ENCODE measurements around the gene SH3RF3. TPM values are rescaled to one million over a fixed set of nuclear protein-coding genes. Genes with fewer than 3 reads are reported as not detected.

Gene SH3RF3
- total and polyA plus RNA-seq, 2 of the 13 experiments (the other 11 are each of a cell fraction or from before 2014, with no cell fraction given): 0.04 TPM; not detected in 1

DNA sequence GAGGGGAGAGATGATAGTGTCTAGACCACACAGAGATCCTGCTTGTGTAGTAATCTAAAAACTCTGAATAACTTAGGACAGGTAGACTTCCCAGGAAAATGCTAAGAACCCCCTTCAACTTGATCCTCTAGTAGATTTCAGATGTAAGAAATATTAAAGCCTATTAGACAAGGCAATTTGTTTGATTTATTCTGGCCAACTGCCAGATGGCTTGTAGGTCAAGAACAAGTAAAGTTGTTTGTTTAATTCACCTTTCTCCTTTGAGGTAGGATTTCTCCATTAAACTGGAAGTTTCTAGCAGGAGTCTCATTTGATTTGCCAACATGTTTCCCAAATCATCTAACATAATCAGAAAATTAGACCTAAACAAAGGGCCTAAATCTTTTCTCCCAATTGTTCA is 48.6 kb downstream of the SH3RF3 start (continued):
- TF ChIP-seq, protein P1, sequence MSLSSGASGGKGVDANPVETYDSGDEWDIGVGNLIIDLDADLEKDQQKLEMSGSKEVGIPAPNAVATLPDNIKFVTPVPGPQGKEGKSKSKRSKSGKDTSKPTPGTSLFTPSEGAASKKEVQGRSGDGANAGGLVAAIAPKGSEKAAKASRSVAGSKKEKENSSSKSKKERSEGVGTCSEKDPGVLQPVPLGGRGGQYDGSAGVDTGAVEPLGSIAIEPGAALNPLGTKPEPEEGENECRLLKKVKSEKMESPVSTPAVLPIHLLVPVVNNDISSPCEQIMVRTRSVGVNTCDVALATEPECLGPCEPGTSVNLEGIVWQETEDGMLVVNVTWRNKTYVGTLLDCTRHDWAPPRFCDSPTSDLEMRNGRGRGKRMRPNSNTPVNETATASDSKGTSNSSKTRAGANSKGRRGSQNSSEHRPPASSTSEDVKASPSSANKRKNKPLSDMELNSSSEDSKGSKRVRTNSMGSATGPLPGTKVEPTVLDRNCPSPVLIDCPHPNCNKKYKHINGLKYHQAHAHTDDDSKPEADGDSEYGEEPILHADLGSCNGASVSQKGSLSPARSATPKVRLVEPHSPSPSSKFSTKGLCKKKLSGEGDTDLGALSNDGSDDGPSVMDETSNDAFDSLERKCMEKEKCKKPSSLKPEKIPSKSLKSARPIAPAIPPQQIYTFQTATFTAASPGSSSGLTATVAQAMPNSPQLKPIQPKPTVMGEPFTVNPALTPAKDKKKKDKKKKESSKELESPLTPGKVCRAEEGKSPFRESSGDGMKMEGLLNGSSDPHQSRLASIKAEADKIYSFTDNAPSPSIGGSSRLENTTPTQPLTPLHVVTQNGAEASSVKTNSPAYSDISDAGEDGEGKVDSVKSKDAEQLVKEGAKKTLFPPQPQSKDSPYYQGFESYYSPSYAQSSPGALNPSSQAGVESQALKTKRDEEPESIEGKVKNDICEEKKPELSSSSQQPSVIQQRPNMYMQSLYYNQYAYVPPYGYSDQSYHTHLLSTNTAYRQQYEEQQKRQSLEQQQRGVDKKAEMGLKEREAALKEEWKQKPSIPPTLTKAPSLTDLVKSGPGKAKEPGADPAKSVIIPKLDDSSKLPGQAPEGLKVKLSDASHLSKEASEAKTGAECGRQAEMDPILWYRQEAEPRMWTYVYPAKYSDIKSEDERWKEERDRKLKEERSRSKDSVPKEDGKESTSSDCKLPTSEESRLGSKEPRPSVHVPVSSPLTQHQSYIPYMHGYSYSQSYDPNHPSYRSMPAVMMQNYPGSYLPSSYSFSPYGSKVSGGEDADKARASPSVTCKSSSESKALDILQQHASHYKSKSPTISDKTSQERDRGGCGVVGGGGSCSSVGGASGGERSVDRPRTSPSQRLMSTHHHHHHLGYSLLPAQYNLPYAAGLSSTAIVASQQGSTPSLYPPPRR (CRISPR knock-in tag; IDR thresholded peaks at IDR 0.05; ENCODE audit: borderline replicate concordance): no peak
- TF ChIP-seq CHD2 (IDR thresholded peaks at IDR 0.05; ENCODE audit: low read depth, low read length) (no peak), MED8 (CRISPR knock-in tag; IDR thresholded peaks at IDR 0.05; ENCODE audit: insufficient replicate concordance) (no peak)

DNA sequence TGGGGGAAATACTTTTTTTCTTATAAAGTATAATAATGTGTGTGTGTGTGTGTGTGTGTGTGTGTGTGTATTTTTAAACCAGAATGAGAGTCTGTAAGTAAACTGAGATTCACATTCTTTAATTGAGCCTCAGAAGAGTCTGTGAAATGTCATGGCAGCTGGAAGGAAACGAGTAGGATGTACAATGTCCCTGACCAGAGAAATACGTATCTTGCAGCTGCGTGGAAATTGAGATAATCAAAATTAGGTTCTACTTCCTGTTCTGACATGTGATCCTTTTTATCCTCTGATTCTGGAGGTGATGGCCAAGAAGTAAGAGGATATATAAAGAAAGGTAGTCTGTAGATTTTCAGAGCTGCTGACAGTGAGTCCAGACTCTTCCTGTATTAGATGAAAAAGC is 50.0 kb downstream of the SH3RF3 start:
- H3K4me1 ChIP-seq (ENCODE audit: insufficient read depth, low read length): no peaks in the 10 kb centered on the region
- WGBS (ENCODE audit: low lambda C conversion rate): 27% methylated on average over 3 of the region's 3 CpGs
- no TSS peak for BruUV-seq (replicated peaks)
- no peak overlapping the region for H3K9ac ChIP-seq (ENCODE audit: insufficient read depth, low read depth, low read length)
- ATAC-seq (no peak), FAIRE-seq (no peak), DNase-seq (ENCODE audit: low spot score) (no peak)
- POLR2A ChIA-PET: no interaction called here
- in situ Hi-C loops (cut with HindIII; ENCODE audit: extremely low pct_ligation_motif_present, low pct_unique_long_range_greater_than_20kb) (no loop called here), intact Hi-C loops (cut with micrococcal nuclease; ENCODE audit: unreplicated experiment) (no loop called here)
- no peak overlapping the region for H3K4me2 ChIP-seq (ENCODE audit: low read depth, low read length)
- H3K27me3 ChIP-seq (ENCODE audit: control insufficient read depth in 1 of 2, insufficient read depth in 2 of 2, low read length in 2 of 2): no peaks in the 10 kb centered on the region
- no peaks in the 10 kb centered on the region for H3K79me2 ChIP-seq (ENCODE audit: insufficient read depth, low read length)
- no peaks in the 10 kb centered on the region for H3K36me3 ChIP-seq (replicated peaks in 1 of 2; ENCODE audit: control insufficient read depth in 1 of 2, insufficient read depth in 2 of 2, low read length in 2 of 2)
- H2AFZ ChIP-seq (ENCODE audit: low read length): no peak overlapping the region
- H3K9me3 ChIP-seq (ENCODE audit: low read length): peaks cover 8% of the 10 kb centered on the region
- H3K4me3 ChIP-seq (replicated peaks in 1 of 3; ENCODE audit: insufficient read depth in 1 of 3, low read depth in 2 of 3, low read length in 3 of 3): no peak overlapping the region
- H4K20me1 ChIP-seq (ENCODE audit: insufficient read depth, low read length): no peaks in the 10 kb centered on the region
- H3K27ac ChIP-seq (ENCODE audit: extremely low read length, insufficient read depth, low read length): no peak overlapping the region
- CTCF ChIA-PET (ENCODE audit: low intra/inter-chr PET ratio, low total read pairs): no interaction called here
- TF ChIP-seq, protein P2, sequence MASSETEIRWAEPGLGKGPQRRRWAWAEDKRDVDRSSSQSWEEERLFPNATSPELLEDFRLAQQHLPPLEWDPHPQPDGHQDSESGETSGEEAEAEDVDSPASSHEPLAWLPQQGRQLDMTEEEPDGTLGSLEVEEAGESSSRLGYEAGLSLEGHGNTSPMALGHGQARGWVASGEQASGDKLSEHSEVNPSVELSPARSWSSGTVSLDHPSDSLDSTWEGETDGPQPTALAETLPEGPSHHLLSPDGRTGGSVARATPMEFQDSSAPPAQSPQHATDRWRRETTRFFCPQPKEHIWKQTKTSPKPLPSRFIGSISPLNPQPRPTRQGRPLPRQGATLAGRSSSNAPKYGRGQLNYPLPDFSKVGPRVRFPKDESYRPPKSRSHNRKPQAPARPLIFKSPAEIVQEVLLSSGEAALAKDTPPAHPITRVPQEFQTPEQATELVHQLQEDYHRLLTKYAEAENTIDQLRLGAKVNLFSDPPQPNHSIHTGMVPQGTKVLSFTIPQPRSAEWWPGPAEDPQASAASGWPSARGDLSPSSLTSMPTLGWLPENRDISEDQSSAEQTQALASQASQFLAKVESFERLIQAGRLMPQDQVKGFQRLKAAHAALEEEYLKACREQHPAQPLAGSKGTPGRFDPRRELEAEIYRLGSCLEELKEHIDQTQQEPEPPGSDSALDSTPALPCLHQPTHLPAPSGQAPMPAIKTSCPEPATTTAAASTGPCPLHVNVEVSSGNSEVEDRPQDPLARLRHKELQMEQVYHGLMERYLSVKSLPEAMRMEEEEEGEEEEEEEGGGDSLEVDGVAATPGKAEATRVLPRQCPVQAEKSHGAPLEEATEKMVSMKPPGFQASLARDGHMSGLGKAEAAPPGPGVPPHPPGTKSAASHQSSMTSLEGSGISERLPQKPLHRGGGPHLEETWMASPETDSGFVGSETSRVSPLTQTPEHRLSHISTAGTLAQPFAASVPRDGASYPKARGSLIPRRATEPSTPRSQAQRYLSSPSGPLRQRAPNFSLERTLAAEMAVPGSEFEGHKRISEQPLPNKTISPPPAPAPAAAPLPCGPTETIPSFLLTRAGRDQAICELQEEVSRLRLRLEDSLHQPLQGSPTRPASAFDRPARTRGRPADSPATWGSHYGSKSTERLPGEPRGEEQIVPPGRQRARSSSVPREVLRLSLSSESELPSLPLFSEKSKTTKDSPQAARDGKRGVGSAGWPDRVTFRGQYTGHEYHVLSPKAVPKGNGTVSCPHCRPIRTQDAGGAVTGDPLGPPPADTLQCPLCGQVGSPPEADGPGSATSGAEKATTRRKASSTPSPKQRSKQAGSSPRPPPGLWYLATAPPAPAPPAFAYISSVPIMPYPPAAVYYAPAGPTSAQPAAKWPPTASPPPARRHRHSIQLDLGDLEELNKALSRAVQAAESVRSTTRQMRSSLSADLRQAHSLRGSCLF (CRISPR knock-in tag; IDR thresholded peaks at IDR 0.05; ENCODE audit: borderline replicate concordance): no peak
- TF ChIP-seq ZNF430 (CRISPR knock-in tag; IDR thresholded peaks at IDR 0.05) (no peak), KMT2B (CRISPR knock-in tag; IDR thresholded peaks at IDR 0.05) (no peak), KLF11 (CRISPR knock-in tag; IDR thresholded peaks at IDR 0.05) (no peak)
- TF ChIP-seq, protein P3, sequence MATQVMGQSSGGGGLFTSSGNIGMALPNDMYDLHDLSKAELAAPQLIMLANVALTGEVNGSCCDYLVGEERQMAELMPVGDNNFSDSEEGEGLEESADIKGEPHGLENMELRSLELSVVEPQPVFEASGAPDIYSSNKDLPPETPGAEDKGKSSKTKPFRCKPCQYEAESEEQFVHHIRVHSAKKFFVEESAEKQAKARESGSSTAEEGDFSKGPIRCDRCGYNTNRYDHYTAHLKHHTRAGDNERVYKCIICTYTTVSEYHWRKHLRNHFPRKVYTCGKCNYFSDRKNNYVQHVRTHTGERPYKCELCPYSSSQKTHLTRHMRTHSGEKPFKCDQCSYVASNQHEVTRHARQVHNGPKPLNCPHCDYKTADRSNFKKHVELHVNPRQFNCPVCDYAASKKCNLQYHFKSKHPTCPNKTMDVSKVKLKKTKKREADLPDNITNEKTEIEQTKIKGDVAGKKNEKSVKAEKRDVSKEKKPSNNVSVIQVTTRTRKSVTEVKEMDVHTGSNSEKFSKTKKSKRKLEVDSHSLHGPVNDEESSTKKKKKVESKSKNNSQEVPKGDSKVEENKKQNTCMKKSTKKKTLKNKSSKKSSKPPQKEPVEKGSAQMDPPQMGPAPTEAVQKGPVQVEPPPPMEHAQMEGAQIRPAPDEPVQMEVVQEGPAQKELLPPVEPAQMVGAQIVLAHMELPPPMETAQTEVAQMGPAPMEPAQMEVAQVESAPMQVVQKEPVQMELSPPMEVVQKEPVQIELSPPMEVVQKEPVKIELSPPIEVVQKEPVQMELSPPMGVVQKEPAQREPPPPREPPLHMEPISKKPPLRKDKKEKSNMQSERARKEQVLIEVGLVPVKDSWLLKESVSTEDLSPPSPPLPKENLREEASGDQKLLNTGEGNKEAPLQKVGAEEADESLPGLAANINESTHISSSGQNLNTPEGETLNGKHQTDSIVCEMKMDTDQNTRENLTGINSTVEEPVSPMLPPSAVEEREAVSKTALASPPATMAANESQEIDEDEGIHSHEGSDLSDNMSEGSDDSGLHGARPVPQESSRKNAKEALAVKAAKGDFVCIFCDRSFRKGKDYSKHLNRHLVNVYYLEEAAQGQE (IDR thresholded peaks at IDR 0.05; ENCODE audit: borderline replicate concordance in 1 of 2, low read depth in 1 of 2, low read length in 2 of 2): no peak
- TF ChIP-seq, protein P4, sequence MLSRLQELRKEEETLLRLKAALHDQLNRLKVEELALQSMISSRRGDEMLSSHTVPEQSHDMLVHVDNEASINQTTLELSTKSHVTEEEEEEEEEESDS (CRISPR knock-in tag; IDR thresholded peaks at IDR 0.05; ENCODE audit: borderline replicate concordance): no peak
